CD4-positive, alpha-beta T cell treated with Interleukin-4 for 4 hours (primary cell): ENCODE measurements around the gene FKBP5.
"Not testable (repeated sequence)": the region's sequence is repeated elsewhere in the genome, so short reads cannot be mapped to it uniquely, and the experiment has no call there.

Experiments used
- DNase-seq: peaks from one replicate; pipeline ENCODE4 v3.0.0-alpha.2; 2020

The FKBP5 gene

GRCh38 chr6:35688605-35689322, at the start of gene FKBP5:
FKBP5 (minus strand) TSS chr6:35688915; CDS start chr6:35642824, 46,091 bp downstream.
- DNase-seq: peak; percentile 84

GRCh38 chr6:35737413-35738211, 48.9 kb upstream of the FKBP5 start:
- DNase-seq: peak; percentile 78

GRCh38 chr6:35736982-35737412, 48.3 kb upstream of the FKBP5 start, which contains the start of gene ARMC12:
ARMC12 (plus strand) TSS chr6:35737032; CDS start chr6:35737109, 77 bp downstream.
- DNase-seq: no peak

GRCh38 chr6:35736253-35736894, 47.7 kb upstream of the FKBP5 start:
- peak; percentile 85 for DNase-seq

- no peak for DNase-seq
These were observed 46.7 kb upstream of the FKBP5 start for GRCh38 chr6:35735452-35735851.

- DNase-seq: not testable (repeated sequence)
These were observed 45.6 kb upstream of the FKBP5 start for GRCh38 chr6:35734319-35734718.

- no peak for DNase-seq
These were observed 44.9 kb upstream of the FKBP5 start for GRCh38 chr6:35733633-35734032.

GRCh38 chr6:35731736-35732532, 43.2 kb upstream of the FKBP5 start:
- DNase-seq: peak; percentile 89

GRCh38 chr6:35731414-35731735, 42.7 kb upstream of the FKBP5 start:
- peak; percentile 83 for DNase-seq

- no peak for DNase-seq
These were observed 42.2 kb upstream of the FKBP5 start for GRCh38 chr6:35730745-35731413.

- DNase-seq: no peak
These were observed 41.0 kb upstream of the FKBP5 start for GRCh38 chr6:35729722-35730121.

- DNase-seq: peak; percentile 22
These were observed 40.3 kb upstream of the FKBP5 start for GRCh38 chr6:35728683-35729678.

- peak; percentile 93 for DNase-seq
These were observed 39.4 kb upstream of the FKBP5 start for GRCh38 chr6:35727935-35728682.

- DNase-seq: no peak
These were observed 38.7 kb upstream of the FKBP5 start for GRCh38 chr6:35727231-35727934.

GRCh38 chr6:35725721-35726438, 37.2 kb upstream of the FKBP5 start:
- DNase-seq: no peak

GRCh38 chr6:35725081-35725708, 36.5 kb upstream of the FKBP5 start:
- DNase-seq: no peak

GRCh38 chr6:35724471-35724870, 35.8 kb upstream of the FKBP5 start:
- DNase-seq: no peak

- no peak for DNase-seq
These were observed 35.3 kb upstream of the FKBP5 start for GRCh38 chr6:35724059-35724458.
